ENCODE measurements around the gene CRIP2.
A peak's percentile ranks its signal among the peaks of the same experiment; 100 is the strongest.

CRIP2 gene

GRCh38 chr14:105474483-105475268, at the start of gene CRIP2:
Gene CRIP2, plus strand, starts transcription at chr14:105474821. Its CDS starts 42 bp downstream, at chr14:105474863.
- DNase-seq (ENCODE audit: low spot score): peak; percentile 27

GRCh38 chr14:105424861-105425260, 49.8 kb upstream of the CRIP2 start:
- no peak for DNase-seq (ENCODE audit: low spot score)

GRCh38 chr14:105425823-105426247, 48.8 kb upstream of the CRIP2 start:
- DNase-seq (ENCODE audit: low spot score): no peak

GRCh38 chr14:105426416-105427130, 48.0 kb upstream of the CRIP2 start:
- no peak for DNase-seq (ENCODE audit: low spot score)

GRCh38 chr14:105427412-105427811, 47.2 kb upstream of the CRIP2 start:
- no peak for DNase-seq (ENCODE audit: low spot score)

- DNase-seq (ENCODE audit: low spot score): no peak
Measured at GRCh38 chr14:105427936-105428485, 46.6 kb upstream of the CRIP2 start.

- no peak for DNase-seq (ENCODE audit: low spot score)
Measured at GRCh38 chr14:105430042-105430441, 44.6 kb upstream of the CRIP2 start.

GRCh38 chr14:105430565-105430964, 44.1 kb upstream of the CRIP2 start:
- peak; percentile 60 for DNase-seq (ENCODE audit: low spot score)

GRCh38 chr14:105431256-105431655, 43.4 kb upstream of the CRIP2 start:
- no peak for DNase-seq (ENCODE audit: low spot score)

GRCh38 chr14:105432657-105433056, 42.0 kb upstream of the CRIP2 start:
- no peak for DNase-seq (ENCODE audit: low spot score)

- DNase-seq (ENCODE audit: low spot score): no peak
Measured at GRCh38 chr14:105433161-105433605, 41.4 kb upstream of the CRIP2 start.

GRCh38 chr14:105436402-105436801, 38.2 kb upstream of the CRIP2 start:
- no peak for DNase-seq (ENCODE audit: low spot score)

- no peak for DNase-seq (ENCODE audit: low spot score)
Measured at GRCh38 chr14:105436891-105437722, 37.5 kb upstream of the CRIP2 start.

- DNase-seq (ENCODE audit: low spot score): no peak
Measured at GRCh38 chr14:105437723-105438500, 36.7 kb upstream of the CRIP2 start.

- no peak for DNase-seq (ENCODE audit: low spot score)
Measured at GRCh38 chr14:105439179-105439578, 35.4 kb upstream of the CRIP2 start.

- DNase-seq (ENCODE audit: low spot score): no peak
Measured at GRCh38 chr14:105439710-105440553, 34.7 kb upstream of the CRIP2 start.

GRCh38 chr14:105440554-105440900, 34.1 kb upstream of the CRIP2 start:
- no peak for DNase-seq (ENCODE audit: low spot score)

- DNase-seq (ENCODE audit: low spot score): no peak
Measured at GRCh38 chr14:105440992-105441391, 33.6 kb upstream of the CRIP2 start.

- DNase-seq (ENCODE audit: low spot score): no peak
Measured at GRCh38 chr14:105442125-105442524, 32.5 kb upstream of the CRIP2 start.

GRCh38 chr14:105442834-105443233, 31.8 kb upstream of the CRIP2 start:
- DNase-seq (ENCODE audit: low spot score): no peak
